CD14-positive monocyte (primary cell): Measurements from ENCODE around the gene YWHAE. TPM values are rescaled to one million over a fixed set of nuclear protein-coding genes. Genes with fewer than 3 reads are reported as not detected.
"Not testable (repeated sequence)": the region's sequence is repeated elsewhere in the genome, so short reads cannot be mapped to it uniquely, and the experiment has no call there.

ENCODE experiments used
- DNase-seq, 3 donors: peaks; one replicate each; pipeline ENCODE4 v3.0.0-alpha.2; 2011 to 2022
- H2AFZ ChIP-seq: 2 replicates; pipeline ENCODE4 v1.6.0; 2012; ENCODE audit warnings: mild to moderate bottlenecking, low read depth, low read length, inconsistent platforms; ENCODE audit not compliant: insufficient read depth, poor library complexity, severe bottlenecking
- H3K27ac ChIP-seq, 2 donors: 1 replicate in 1 of 2; 2 replicates in 1 of 2; pipeline ENCODE4 v1.5.1; 2012 to 2013; ENCODE audit warnings: low read length in 2 of 2, control low read depth in 1 of 2, inconsistent platforms in 1 of 2, low read depth in 1 of 2, mild to moderate bottlenecking in 1 of 2
- H3K27me3 ChIP-seq, 2 donors: one replicate each; pipeline versions ENCODE4 v1.6.0 to v1.6.1; 2011 to 2013; ENCODE audit warnings: low read length in 2 of 2; ENCODE audit not compliant: control insufficient read depth in 2 of 2, insufficient read depth in 2 of 2
- H3K36me3 ChIP-seq, 2 donors: replicated peaks in 1 of 2; 1 replicate in 1 of 2; 2 replicates in 1 of 2; pipeline versions ENCODE4 v1.5.1 to v1.6.1; 2012 to 2013; ENCODE audit warnings: low read length in 2 of 2, control low read depth in 1 of 2, inconsistent platforms in 1 of 2, mild to moderate bottlenecking in 1 of 2; ENCODE audit not compliant: insufficient read depth in 2 of 2, control insufficient read depth in 1 of 2
- H3K4me1 ChIP-seq, 2 donors: 1 replicate in 1 of 2; 2 replicates in 1 of 2; pipeline versions ENCODE4 v1.5.1 to v1.6.1; 2012 to 2013; ENCODE audit warnings: low read length in 2 of 2, control low read depth in 1 of 2, inconsistent platforms in 1 of 2, mild to moderate bottlenecking in 1 of 2, moderate library complexity in 1 of 2; ENCODE audit not compliant: insufficient read depth in 2 of 2, control insufficient read depth in 1 of 2
- H3K4me2 ChIP-seq: replicated peaks from 2 replicates; pipeline ENCODE3; 2012; ENCODE audit warnings: low read length, moderate library complexity, mild to moderate bottlenecking; ENCODE audit not compliant: poor library complexity, severe bottlenecking; ENCODE audit errors: extremely low read depth
- H3K4me3 ChIP-seq, 3 experiments: fragments of 200-600 bp in 1 of 3; sonication (generic) in 1 of 3; replicated peaks in 1 of 3; 1 replicate in 2 of 3; 2 replicates in 1 of 3; pipeline ENCODE4 v1.5.1; 2011 to 2013; ENCODE audit warnings: low read length in 3 of 3, mild to moderate bottlenecking in 3 of 3, control low read depth in 2 of 3, low read depth in 2 of 3, inconsistent platforms in 1 of 3, moderate library complexity in 1 of 3
- H3K79me2 ChIP-seq: 2 replicates; pipeline ENCODE4 v1.6.0; 2012; ENCODE audit warnings: mild to moderate bottlenecking, control low read depth, inconsistent platforms, low read length, moderate library complexity; ENCODE audit not compliant: insufficient read depth
- H3K9ac ChIP-seq: 2 replicates; pipeline ENCODE4 v1.6.0; 2017; ENCODE audit warnings: low read length, mild to moderate bottlenecking; ENCODE audit not compliant: insufficient read depth, poor library complexity, severe bottlenecking
- H3K9me3 ChIP-seq, 2 donors: replicated peaks in 1 of 2; 1 replicate in 1 of 2; 2 replicates in 1 of 2; pipeline versions ENCODE4 v1.5.1 to v1.6.1; 2012 to 2013; ENCODE audit warnings: low read length in 2 of 2, control low read depth in 1 of 2; ENCODE audit not compliant: control insufficient read depth in 1 of 2, insufficient read depth in 1 of 2
- H4K20me1 ChIP-seq: 2 replicates; pipeline ENCODE4 v1.6.0; 2012; ENCODE audit warnings: mild to moderate bottlenecking, low read length, control low read depth, moderate library complexity; ENCODE audit not compliant: insufficient read depth
- H3K27ac Mint-ChIP-seq, 7 donors: one replicate each; pipeline ENCODE4 v1.8.0; 2020; ENCODE audit warnings: mild to moderate bottlenecking in 7 of 7, mixed read lengths in 7 of 7, moderate library complexity in 6 of 7, inconsistent platforms in 2 of 7
- H3K27me3 Mint-ChIP-seq, 3 donors: one replicate each; pipeline ENCODE4 v1.8.0; 2021 to 2022; ENCODE audit warnings: low read depth in 3 of 3, mild to moderate bottlenecking in 3 of 3, mixed read lengths in 3 of 3, moderate library complexity in 3 of 3, inconsistent platforms in 1 of 3
- H3K36me3 Mint-ChIP-seq, 2 donors: one replicate each; pipeline ENCODE4 v1.8.0; 2020; ENCODE audit warnings: mixed read lengths in 2 of 2, inconsistent platforms in 1 of 2, mild to moderate bottlenecking in 1 of 2
- H3K4me1 Mint-ChIP-seq: one replicate; pipeline ENCODE4 v1.8.0; 2020; ENCODE audit warnings: mild to moderate bottlenecking, mixed read lengths
- H3K4me3 Mint-ChIP-seq, 2 donors: one replicate each; pipeline ENCODE4 v1.8.0; 2020; ENCODE audit warnings: mild to moderate bottlenecking in 2 of 2, mixed read lengths in 2 of 2, moderate library complexity in 1 of 2
- H3K9me3 Mint-ChIP-seq, 7 donors: one replicate each; pipeline ENCODE4 v1.8.0; 2020 to 2022; ENCODE audit warnings: mixed read lengths in 7 of 7, mild to moderate bottlenecking in 6 of 7, moderate library complexity in 6 of 7, inconsistent platforms in 2 of 7
- CTCF ChIP-seq: fragments of 200-600 bp; IDR thresholded peaks from one replicate; pipeline ENCODE4 v1.8.0; 2022; ENCODE audit warnings: antibody characterized with exemption, mild to moderate bottlenecking
- WGBS: methylation state at CpG from one replicate; pipeline ENCODE4 v1.1.5; 2013; ENCODE audit warnings: missing lambda C conversion rate; ENCODE audit not compliant: insufficient coverage; 5-methylcytosine and 5-hydroxymethylcytosine counted together
- intact Hi-C, 2 donors: fragments of 100-400 bp; cut with micrococcal nuclease; formaldehyde crosslinking; loops; one replicate each; pipeline versions ENCODE4 v1.15.0 to v1.15.1; 2023
- polyA plus RNA-seq, 3 donors: library from polyadenylated mRNA; depleted of rRNA in 1 of 3; unstranded in 2 of 3; stranded (reverse) in 1 of 3; fragments of 300-500 nt in 2 of 3; fragments of >200 nt in 1 of 3; fragmentation: Illumina TruSeq in 2 of 3; gene quantifications; 1 replicate in 2 of 3; 2 replicates in 1 of 3; pipeline ENCODE4 v1.2.3, GENCODE V29; 2012 to 2021

Gene YWHAE
- polyA plus RNA-seq, 3 donors, result 165 to 185 (median 168) TPM

- Histone ChIP-seq H4K20me1 (peaks cover 82% of the 10 kb centered on the region), H3K4me3 (no peak overlapping the region), H3K79me2 (peaks cover 32% of the 10 kb centered on the region), H2AFZ (no peak overlapping the region), H3K4me1 (no peaks in the 10 kb centered on the region), H3K27me3 (no peaks in the 10 kb centered on the region), H3K4me2 (no peak overlapping the region), H3K9ac (no peak overlapping the region), H3K9me3 (no peaks in the 10 kb centered on the region), H3K27ac (no peak overlapping the region), H3K36me3 (peaks cover 49 to 72% of the 10 kb centered on the region in 2 donors)
- no peak for TF ChIP-seq CTCF
- intact Hi-C loops, result loop anchor here in 1 of 2 donors (10.0 kb wide), 1 partner anchor 1196 kb away; no protein-coding TSS in a partner anchor
- no peak for DNase-seq
- H3K27me3 Mint-ChIP-seq, result peaks cover 0 to 2% (median 0%) of the 10 kb centered on the region in 3 donors
- H3K36me3 Mint-ChIP-seq, result peaks cover 47 to 85% of the 10 kb centered on the region in 2 donors
- no peak overlapping the region for H3K27ac Mint-ChIP-seq
- no peaks in the 10 kb centered on the region for H3K4me1 Mint-ChIP-seq
- no peaks in the 10 kb centered on the region for H3K9me3 Mint-ChIP-seq
- H3K4me3 Mint-ChIP-seq, result no peak overlapping the region
- no CpG with 5 or more reads among the region's 2 CpGs for WGBS
Measured at GRCh38 chr17:1420981-1421380, 21.0 kb upstream of the YWHAE start.

GRCh38 chr17:1420163-1420562 lies 20.1 kb upstream of the YWHAE start:
- TF ChIP-seq CTCF, result no peak
- Histone ChIP-seq H3K9ac (no peak overlapping the region), H4K20me1 (peaks cover 74% of the 10 kb centered on the region), H3K27me3 (no peaks in the 10 kb centered on the region), H3K4me1 (no peaks in the 10 kb centered on the region), H3K27ac (no peak overlapping the region), H3K9me3 (no peaks in the 10 kb centered on the region), H3K36me3 (peaks cover 44 to 63% of the 10 kb centered on the region in 2 donors), H3K79me2 (peaks cover 24% of the 10 kb centered on the region), H3K4me3 (no peak overlapping the region), H2AFZ (no peak overlapping the region), H3K4me2 (no peak overlapping the region)
- Mint-ChIP-seq H3K9me3 (no peaks in the 10 kb centered on the region), H3K27me3 (peaks cover 0 to 2% (median 0%) of the 10 kb centered on the region in 3 donors), H3K4me3 (no peak overlapping the region), H3K4me1 (no peaks in the 10 kb centered on the region), H3K36me3 (peaks cover 39 to 77% of the 10 kb centered on the region in 2 donors), H3K27ac (no peak overlapping the region)
- WGBS, result 100% methylated on average over 7 of the region's 11 CpGs
- intact Hi-C loops, result loop anchor here in 1 of 2 donors (10.0 kb wide), 1 partner anchor 1195 kb away; no protein-coding TSS in a partner anchor
- DNase-seq, result no peak

- H3K4me3 ChIP-seq, H3K9ac ChIP-seq, H3K27ac ChIP-seq, H3K4me1 ChIP-seq, H3K9me3 Mint-ChIP-seq, H2AFZ ChIP-seq, H3K9me3 ChIP-seq, H3K4me3 Mint-ChIP-seq, intact Hi-C loops, DNase-seq, H3K27me3 Mint-ChIP-seq, H3K4me2 ChIP-seq, H3K4me1 Mint-ChIP-seq, H3K27ac Mint-ChIP-seq, H3K27me3 ChIP-seq: not testable (repeated sequence)
- WGBS, result 98% methylated on average over 10 of the region's 10 CpGs
- peaks cover 13% of the 10 kb centered on the region for H3K79me2 ChIP-seq
- H3K36me3 ChIP-seq, result peaks cover 34 to 50% of the 10 kb centered on the region in 2 donors
- peaks cover 72% of the 10 kb centered on the region for H4K20me1 ChIP-seq
- H3K36me3 Mint-ChIP-seq, result peaks cover 32 to 63% of the 10 kb centered on the region in 2 donors
Measured at GRCh38 chr17:1418476-1418875, 18.5 kb upstream of the YWHAE start.
